Large intestine (tissue), 3 donors: ENCODE results near the gene ANKRD11. TPM values are rescaled to one million over a fixed set of nuclear protein-coding genes. Genes with fewer than 3 reads are reported as not detected.

Experiments
- DNase-seq, 2 donors: peaks; one replicate each; pipeline versions ENCODE4 v3.0.0 to v3.0.0-alpha.2; 2013
- H3K27ac ChIP-seq: one replicate; pipeline ENCODE4 v1.5.1; 2013; ENCODE audit warnings: low read length
- H3K27me3 ChIP-seq: 2 replicates; pipeline ENCODE4 v1.6.1; 2013; ENCODE audit warnings: low read length; ENCODE audit not compliant: control insufficient read depth, insufficient read depth
- H3K36me3 ChIP-seq: 2 replicates; pipeline ENCODE4 v1.6.1; 2013; ENCODE audit warnings: low read length; ENCODE audit not compliant: control insufficient read depth, insufficient read depth
- H3K4me1 ChIP-seq: one replicate; pipeline ENCODE4 v1.6.1; 2013; ENCODE audit warnings: low read length; ENCODE audit not compliant: control insufficient read depth, insufficient read depth
- H3K4me3 ChIP-seq: one replicate; pipeline ENCODE4 v1.5.1; 2013; ENCODE audit warnings: low read length
- H3K9me3 ChIP-seq: one replicate; pipeline ENCODE4 v1.6.1; 2013; ENCODE audit warnings: mild to moderate bottlenecking, low read depth, low read length, moderate library complexity; ENCODE audit not compliant: control insufficient read depth
- WGBS: methylation state at CpG from one replicate; pipeline ENCODE4 v1.1.5; 2013; ENCODE audit warnings: low lambda C conversion rate; ENCODE audit not compliant: insufficient coverage; 5-methylcytosine and 5-hydroxymethylcytosine counted together
- polyA plus RNA-seq: library from polyadenylated mRNA; unstranded; fragments of 120-200 nt; gene quantifications from one replicate; pipeline ENCODE4 v1.2.1, GENCODE V29; 2013

ANKRD11 gene
- polyA plus RNA-seq, 1 donor: 83.9 TPM

DNA sequence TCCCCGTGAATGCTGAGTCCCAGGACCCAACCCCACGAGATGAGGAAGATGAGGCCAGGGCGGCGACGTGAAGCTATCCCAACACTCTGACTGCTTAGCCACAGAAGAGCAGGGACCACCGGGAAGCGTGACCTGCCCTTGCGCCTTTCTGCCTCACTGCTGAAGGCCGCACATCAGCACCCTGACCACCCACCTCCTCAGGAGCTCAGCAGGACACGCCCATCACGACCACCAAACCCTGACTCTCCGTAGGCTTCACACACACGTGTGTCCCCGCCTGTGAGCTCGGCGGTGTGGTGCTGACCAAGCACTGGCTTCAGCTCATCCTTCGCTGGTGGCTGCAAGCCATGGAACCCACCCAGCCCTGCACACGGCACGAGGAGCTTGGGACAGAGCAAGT is 175.1 kb downstream of the ANKRD11 start:
- WGBS: no CpG with 5 or more reads among the region's 19 CpGs
- H3K4me3 ChIP-seq: no peak overlapping the region
- no peaks in the 10 kb centered on the region for H3K27me3 ChIP-seq
- H3K36me3 ChIP-seq: peaks cover 46% of the 10 kb centered on the region
- peaks cover 16% of the 10 kb centered on the region for H3K4me1 ChIP-seq
- H3K27ac ChIP-seq: peak overlapping the region; percentile 2
- no peaks in the 10 kb centered on the region for H3K9me3 ChIP-seq
- DNase-seq: no peak

DNA sequence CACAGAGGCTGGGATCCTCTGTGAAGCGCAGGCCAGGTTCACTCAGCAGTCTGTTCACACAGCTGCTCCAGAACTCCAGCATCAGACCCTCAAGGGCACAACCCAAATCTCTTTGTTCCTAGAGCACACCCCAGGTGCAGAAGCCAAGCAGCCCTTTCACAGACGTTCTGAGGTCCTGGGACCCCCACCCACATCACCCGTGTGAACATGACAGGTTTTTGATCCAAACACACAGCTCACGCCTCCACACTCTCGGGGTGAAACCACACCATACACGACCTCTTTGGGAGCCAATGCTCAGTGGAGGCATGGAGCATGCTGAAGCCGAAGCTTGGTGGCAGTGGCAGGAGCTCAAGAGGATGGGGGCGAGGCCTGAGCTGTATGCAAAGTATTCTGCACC is 175.5 kb downstream of the ANKRD11 start:
- no peaks in the 10 kb centered on the region for H3K9me3 ChIP-seq
- WGBS: no CpG with 5 or more reads among the region's 8 CpGs
- peaks cover 49% of the 10 kb centered on the region for H3K36me3 ChIP-seq
- peaks cover 12% of the 10 kb centered on the region for H3K4me1 ChIP-seq
- no peak overlapping the region for H3K4me3 ChIP-seq
- H3K27me3 ChIP-seq: no peaks in the 10 kb centered on the region
- no peak for DNase-seq
- H3K27ac ChIP-seq: no peak overlapping the region

DNA sequence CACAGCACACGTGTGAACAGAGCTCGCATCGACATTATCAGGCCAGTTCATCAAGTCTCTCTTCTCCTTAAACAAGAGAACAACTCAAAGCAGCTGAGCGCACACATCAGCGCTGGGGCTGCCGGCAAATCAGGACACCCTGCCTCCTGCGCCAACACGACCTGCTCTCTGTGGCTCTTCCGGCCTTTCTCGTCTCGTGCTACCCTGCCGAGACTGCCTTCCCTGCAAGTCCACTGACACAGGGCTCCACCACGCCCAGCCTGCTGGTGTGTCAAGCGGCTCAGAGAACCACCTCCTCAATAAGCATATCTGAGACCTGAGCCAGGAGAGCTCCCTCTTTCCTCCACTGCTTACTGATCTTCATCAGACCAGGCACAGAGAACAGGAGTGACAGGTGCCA is 176.0 kb downstream of the ANKRD11 start:
- Histone ChIP-seq H3K4me3 (no peak overlapping the region), H3K9me3 (no peaks in the 10 kb centered on the region), H3K27me3 (no peaks in the 10 kb centered on the region), H3K27ac (no peak overlapping the region), H3K36me3 (peaks cover 54% of the 10 kb centered on the region), H3K4me1 (peaks cover 7% of the 10 kb centered on the region)
- DNase-seq: no peak
- no CpG with 5 or more reads among the region's 14 CpGs for WGBS

DNA sequence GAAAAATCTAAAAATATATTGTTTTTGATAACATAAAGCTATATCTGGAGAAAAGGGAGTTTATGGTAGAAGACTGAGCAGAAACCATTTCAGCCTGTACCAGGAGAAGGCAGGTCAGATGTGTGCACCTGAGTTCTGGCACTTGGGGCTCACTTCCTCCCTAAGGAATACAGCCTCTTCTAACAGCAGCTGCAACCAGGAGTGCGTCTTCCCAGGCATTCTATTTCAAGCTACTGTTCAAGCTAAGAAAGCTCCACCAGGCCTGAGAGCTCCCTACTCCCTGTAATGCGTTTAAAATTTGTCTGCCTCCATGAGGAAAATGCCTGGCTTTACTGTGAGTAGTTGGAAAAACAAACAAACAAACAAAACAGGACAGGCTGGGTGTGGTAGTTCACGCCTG is 176.8 kb downstream of the ANKRD11 start:
- no peak overlapping the region for H3K27ac ChIP-seq
- H3K4me3 ChIP-seq: no peak overlapping the region
- no peak for DNase-seq
- H3K4me1 ChIP-seq: peaks cover 6% of the 10 kb centered on the region
- H3K36me3 ChIP-seq: peaks cover 54% of the 10 kb centered on the region
- H3K27me3 ChIP-seq: no peaks in the 10 kb centered on the region
- H3K9me3 ChIP-seq: no peaks in the 10 kb centered on the region
- WGBS: no CpG with 5 or more reads among the region's 3 CpGs

DNA sequence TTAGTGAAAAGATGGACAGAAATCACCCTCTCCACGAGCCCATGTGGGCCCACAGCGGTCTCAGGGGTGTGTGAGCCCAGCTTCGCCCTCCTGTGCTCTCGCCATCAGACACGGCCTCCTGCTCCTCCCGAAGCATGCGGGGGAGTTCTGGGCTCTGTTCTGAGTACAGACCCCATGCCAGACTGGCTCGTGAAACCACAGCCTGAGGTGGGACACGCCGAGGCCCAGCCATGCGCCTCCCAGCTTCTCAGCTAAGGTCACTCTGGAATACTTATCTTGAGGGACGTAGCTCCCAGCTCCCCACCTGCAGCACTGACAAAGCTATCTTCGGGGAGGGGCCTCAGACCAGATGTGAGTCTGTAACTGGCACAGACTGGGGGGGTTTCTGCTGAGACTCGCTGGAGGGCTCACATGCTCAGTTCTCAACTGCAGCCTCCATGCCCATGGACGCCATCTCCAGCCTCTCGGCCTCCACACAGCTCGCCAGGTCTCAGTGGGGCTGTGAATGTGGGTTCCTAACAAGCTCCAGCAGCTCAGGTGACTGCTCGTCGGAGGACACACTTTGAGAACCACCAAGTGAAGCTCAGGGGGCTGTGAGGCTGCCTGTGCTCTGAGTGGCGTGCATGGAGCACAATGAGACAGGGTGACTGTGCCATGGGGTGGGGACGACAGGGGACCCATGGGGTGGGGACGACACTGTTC is 177.6 kb downstream of the ANKRD11 start:
- peaks cover 6% of the 10 kb centered on the region for H3K4me1 ChIP-seq
- DNase-seq: no peak
- WGBS: no CpG with 5 or more reads among the region's 22 CpGs
- peaks cover 54% of the 10 kb centered on the region for H3K36me3 ChIP-seq
- H3K27me3 ChIP-seq: no peaks in the 10 kb centered on the region
- H3K4me3 ChIP-seq: no peak overlapping the region
- no peak overlapping the region for H3K27ac ChIP-seq
- H3K9me3 ChIP-seq: no peaks in the 10 kb centered on the region

- WGBS: no CpG with 5 or more reads among the region's 11 CpGs
- Histone ChIP-seq H3K4me3 (no peak overlapping the region), H3K9me3 (no peaks in the 10 kb centered on the region), H3K36me3 (peaks cover 58% of the 10 kb centered on the region), H3K27me3 (no peaks in the 10 kb centered on the region), H3K4me1 (peaks cover 5% of the 10 kb centered on the region), H3K27ac (no peak overlapping the region)
- no peak for DNase-seq
Observed at GRCh38 chr16:89312194-89312593, 178.2 kb downstream of the ANKRD11 start.

DNA sequence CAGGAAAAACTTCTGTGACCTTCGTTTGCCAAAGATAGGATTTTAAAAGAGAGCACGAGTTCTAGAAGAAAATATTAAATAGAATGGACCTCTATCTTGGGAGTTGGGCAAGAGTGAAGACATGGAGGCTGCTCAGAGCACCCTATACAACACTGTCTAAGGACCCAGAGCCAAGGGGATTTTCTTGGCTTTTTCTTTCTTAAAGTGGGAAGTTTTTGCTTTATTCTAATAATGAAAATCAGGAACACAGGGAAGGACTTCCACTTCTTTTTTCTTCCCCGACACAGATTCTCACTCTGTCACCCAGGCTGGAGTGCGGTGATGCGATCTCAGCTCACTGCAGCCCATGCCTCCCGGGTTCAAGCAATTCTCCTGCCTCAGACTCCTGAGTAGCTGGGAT is 178.7 kb downstream of the ANKRD11 start:
- Histone ChIP-seq H3K27ac (no peak overlapping the region), H3K27me3 (no peaks in the 10 kb centered on the region), H3K4me3 (no peak overlapping the region), H3K9me3 (no peaks in the 10 kb centered on the region), H3K36me3 (peaks cover 56% of the 10 kb centered on the region), H3K4me1 (peaks cover 3% of the 10 kb centered on the region)
- no peak for DNase-seq
- 100% methylated on average over 5 of the region's 6 CpGs for WGBS

DNA sequence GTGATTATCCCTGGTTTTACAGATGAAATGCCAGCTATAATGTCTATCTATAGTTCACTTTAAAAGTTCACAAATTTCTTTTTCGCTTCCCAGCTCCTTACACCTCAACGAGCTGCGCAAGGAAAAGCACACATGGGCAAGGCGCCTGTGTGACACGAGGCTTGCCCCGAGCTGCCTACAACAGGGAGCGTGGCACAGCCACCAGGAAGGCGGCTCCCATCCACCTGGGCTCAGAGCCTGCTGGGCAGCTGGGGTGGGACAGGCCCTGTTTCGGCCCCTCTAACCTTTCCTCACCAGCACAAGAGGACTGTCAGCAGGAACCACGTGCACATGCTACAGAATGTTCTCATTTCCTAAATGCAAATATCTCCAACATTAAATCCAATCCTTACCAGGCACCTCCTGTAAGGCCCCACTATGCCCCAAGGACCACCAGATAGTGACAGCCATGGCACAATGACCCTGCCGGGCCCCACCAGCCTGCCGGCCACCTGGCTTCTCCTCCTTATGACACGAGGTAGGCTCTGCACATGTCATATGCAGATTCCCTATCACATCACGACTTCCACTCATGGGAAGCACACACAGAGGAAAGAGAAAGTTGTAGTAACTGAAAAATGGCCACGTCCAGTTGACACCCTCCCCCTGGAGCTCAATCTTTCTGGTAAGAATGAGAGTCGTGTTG is 180.8 kb downstream of the ANKRD11 start:
- peaks cover 46% of the 10 kb centered on the region for H3K36me3 ChIP-seq
- no peak overlapping the region for H3K4me3 ChIP-seq
- no peak for DNase-seq
- H3K27me3 ChIP-seq: no peaks in the 10 kb centered on the region
- no CpG with 5 or more reads among the region's 16 CpGs for WGBS
- H3K4me1 ChIP-seq: no peaks in the 10 kb centered on the region
- H3K9me3 ChIP-seq: no peaks in the 10 kb centered on the region
- H3K27ac ChIP-seq: no peak overlapping the region

DNA sequence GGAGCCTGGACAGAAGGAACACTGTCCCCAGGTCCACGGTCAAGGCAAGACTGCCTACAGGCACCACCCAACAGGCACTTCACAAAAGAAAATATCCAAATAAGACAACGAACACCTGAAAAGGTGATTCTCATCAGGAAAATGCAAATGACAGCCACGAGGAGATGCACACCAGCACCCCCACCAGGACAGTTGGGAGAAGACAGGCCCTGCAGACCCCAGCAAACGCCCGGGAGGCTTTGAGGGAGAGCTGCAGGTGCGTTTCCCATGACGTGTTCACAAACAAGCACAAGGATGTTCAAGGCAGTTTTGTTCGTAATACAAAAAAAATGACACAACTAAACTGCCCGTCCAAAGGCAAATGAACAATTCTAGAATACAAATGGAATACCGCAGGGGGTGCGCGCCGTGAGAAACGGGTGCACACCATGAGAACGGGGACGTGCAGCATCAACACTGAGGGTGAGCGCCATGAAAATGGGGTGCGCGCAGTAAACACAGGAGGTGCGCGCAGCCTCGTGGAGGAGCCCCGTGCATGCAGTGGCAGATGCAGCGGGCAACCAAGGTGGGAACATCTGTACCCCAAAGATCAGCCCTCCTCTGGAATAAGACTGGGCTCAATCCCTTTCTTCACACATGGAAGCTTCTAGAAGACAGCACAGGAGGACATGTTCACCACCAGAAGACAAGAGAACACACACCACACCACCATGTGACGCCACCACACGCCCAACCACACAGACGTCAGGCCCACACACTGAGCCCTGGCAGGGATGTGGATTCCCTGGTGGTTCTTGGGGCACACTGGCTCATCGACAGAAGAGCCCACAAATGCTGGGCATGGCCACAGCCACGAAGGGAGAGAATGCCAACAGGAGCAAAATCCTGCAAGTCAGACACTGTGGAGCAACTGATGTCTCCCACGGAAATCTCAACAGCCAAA is 181.7 kb downstream of the ANKRD11 start:
- Histone ChIP-seq H3K4me1 (no peaks in the 10 kb centered on the region), H3K27ac (no peak overlapping the region), H3K27me3 (no peaks in the 10 kb centered on the region), H3K4me3 (no peak overlapping the region), H3K36me3 (peaks cover 49% of the 10 kb centered on the region), H3K9me3 (no peaks in the 10 kb centered on the region)
- no peak for DNase-seq
- WGBS: no CpG with 5 or more reads among the region's 30 CpGs

GRCh38 chr16:89307421-89307805 is 182.9 kb downstream of the ANKRD11 start:
- H3K4me3 ChIP-seq: no peak overlapping the region
- no peaks in the 10 kb centered on the region for H3K9me3 ChIP-seq
- DNase-seq: no peak
- no peaks in the 10 kb centered on the region for H3K4me1 ChIP-seq
- peaks cover 49% of the 10 kb centered on the region for H3K36me3 ChIP-seq
- H3K27ac ChIP-seq: no peak overlapping the region
- no CpG with 5 or more reads among the region's 14 CpGs for WGBS
- H3K27me3 ChIP-seq: no peaks in the 10 kb centered on the region
